Endodermal cell (in vitro differentiated cells): ENCODE data around the gene NFYB. TPM values are rescaled to one million over a fixed set of nuclear protein-coding genes. Genes with fewer than 3 reads are reported as not detected.

Experiments used
- DNase-seq: peaks from one replicate; pipeline ENCODE4 v3.0.0-alpha.2; 2017
- H3K27ac ChIP-seq: 2 replicates; pipeline ENCODE4 v1.5.1; 2013; ENCODE audit warnings: mild to moderate bottlenecking, low read depth, low read length, moderate library complexity
- H3K27me3 ChIP-seq: 2 replicates; pipeline ENCODE4 v1.6.1; 2013; ENCODE audit warnings: mild to moderate bottlenecking, low read length, moderate library complexity; ENCODE audit not compliant: insufficient read depth, control insufficient read depth, poor library complexity, severe bottlenecking
- H3K36me3 ChIP-seq: 2 replicates; pipeline ENCODE4 v1.7.0; 2013; ENCODE audit warnings: mild to moderate bottlenecking, low read length, moderate library complexity; ENCODE audit not compliant: control insufficient read depth, insufficient read depth
- H3K4me1 ChIP-seq: one replicate; pipeline ENCODE4 v1.7.0; 2013; ENCODE audit warnings: low read length; ENCODE audit not compliant: control insufficient read depth, insufficient read depth
- H3K4me3 ChIP-seq: 2 replicates; pipeline ENCODE4 v1.5.1; 2013; ENCODE audit warnings: mild to moderate bottlenecking, low read length, moderate library complexity
- H3K9ac ChIP-seq: 2 replicates; pipeline ENCODE4 v1.6.1; 2013; ENCODE audit warnings: mild to moderate bottlenecking, low read length, moderate library complexity; ENCODE audit not compliant: poor library complexity, severe bottlenecking; ENCODE audit errors: extremely low read depth
- H3K9me3 ChIP-seq: 2 replicates; pipeline ENCODE4 v1.6.1; 2013; ENCODE audit warnings: mild to moderate bottlenecking, low read length, moderate library complexity; ENCODE audit not compliant: control insufficient read depth
- H3K27ac Mint-ChIP-seq: 2 replicates; pipeline ENCODE4 v1.8.0; 2020; ENCODE audit warnings: mixed read lengths
- H3K27me3 Mint-ChIP-seq: 2 replicates; pipeline ENCODE4 v1.8.0; 2021; ENCODE audit warnings: mild to moderate bottlenecking, mixed read lengths; ENCODE audit not compliant: insufficient read depth
- H3K36me3 Mint-ChIP-seq: 2 replicates; pipeline ENCODE4 v1.8.0; 2020; ENCODE audit warnings: low read depth, mixed read lengths
- H3K4me1 Mint-ChIP-seq: 2 replicates; pipeline ENCODE4 v1.8.0; 2020; ENCODE audit warnings: mixed read lengths
- H3K4me3 Mint-ChIP-seq: 2 replicates; pipeline ENCODE4 v1.8.0; 2020; ENCODE audit warnings: mild to moderate bottlenecking, moderate library complexity, mixed read lengths
- H3K9me3 Mint-ChIP-seq: 2 replicates; pipeline ENCODE4 v1.8.0; 2020; ENCODE audit warnings: mild to moderate bottlenecking, mixed read lengths
- CTCF ChIP-seq: fragments of 200-600 bp; sonication (generic); conservative IDR thresholded peaks from 2 replicates; pipeline ENCODE4 v1.5.0; 2021; ENCODE audit warnings: antibody characterized with exemption, mild to moderate bottlenecking
- WGBS, 2 experiments: methylation state at CpG; one replicate each; pipeline versions ENCODE4 v1.1.5 to v1.1.7; 2013; ENCODE audit warnings: missing lambda C conversion rate in 2 of 2, mixed read lengths in 1 of 2; ENCODE audit not compliant: insufficient coverage in 1 of 2, insufficient read length in 1 of 2; 5-methylcytosine and 5-hydroxymethylcytosine counted together
- total RNA-seq, 2 donors: library from RNA; stranded (reverse); fragmentation: NEBNext Ultra II Directional in 1 of 2; extraction: Animal tissue kit (Norgen Biotek cat#: 25700) in 1 of 2; gene quantifications; 2 replicates in 1 of 2; 3 replicates in 1 of 2; pipeline ENCODE4 v1.2.1, GENCODE V29; 2021

Gene NFYB
- total RNA-seq, 2 donors from 2014 or later = 31.2 to 36.3 TPM

- TF ChIP-seq CTCF = peak; percentile 6
Observed at GRCh38 chr12:104109446-104110271, 28.4 kb downstream of the NFYB start.

GRCh38 chr12:104108755-104109445, 29.1 kb downstream of the NFYB start:
- Mint-ChIP-seq H3K4me3 (no peak overlapping the region), H3K36me3 (no peaks in the 10 kb centered on the region), H3K9me3 (no peaks in the 10 kb centered on the region), H3K4me1 (peaks cover 6% of the 10 kb centered on the region), H3K27ac (no peak overlapping the region), H3K27me3 (no peaks in the 10 kb centered on the region)
- peak; percentile 94 for TF ChIP-seq CTCF
- H3K36me3 ChIP-seq = no peaks in the 10 kb centered on the region
- H3K9ac ChIP-seq = no peak overlapping the region
- no peaks in the 10 kb centered on the region for H3K4me1 ChIP-seq
- no peaks in the 10 kb centered on the region for H3K9me3 ChIP-seq
- no peak overlapping the region for H3K4me3 ChIP-seq
- DNase-seq = peak; percentile 98
- no peak overlapping the region for H3K27ac ChIP-seq
- 45 to 62% methylated on average over 2 to 5 of the region's 6 CpGs for WGBS, 2 experiments
- H3K27me3 ChIP-seq = no peaks in the 10 kb centered on the region

More at GRCh38 chr12:104109446-104110271, 28.4 kb downstream of the NFYB start:
- Mint-ChIP-seq H3K4me1 (peaks cover 6% of the 10 kb centered on the region), H3K27ac (no peak overlapping the region), H3K36me3 (peaks cover 3% of the 10 kb centered on the region), H3K9me3 (no peaks in the 10 kb centered on the region), H3K4me3 (no peak overlapping the region), H3K27me3 (no peaks in the 10 kb centered on the region)
- DNase-seq = no peak
- Histone ChIP-seq H3K4me3 (no peak overlapping the region), H3K9me3 (no peaks in the 10 kb centered on the region), H3K4me1 (no peaks in the 10 kb centered on the region), H3K27me3 (no peaks in the 10 kb centered on the region), H3K36me3 (peaks cover 5% of the 10 kb centered on the region), H3K27ac (no peak overlapping the region), H3K9ac (no peak overlapping the region)
- 87 to 100% methylated on average over 2 to 3 of the region's 4 CpGs for WGBS, 2 experiments

- peaks cover 4% of the 10 kb centered on the region for H3K36me3 ChIP-seq
- no peak for DNase-seq
- H3K4me3 ChIP-seq = no peak overlapping the region
- no peaks in the 10 kb centered on the region for H3K9me3 Mint-ChIP-seq
- H3K4me1 ChIP-seq = no peaks in the 10 kb centered on the region
- no peaks in the 10 kb centered on the region for H3K27me3 Mint-ChIP-seq
- no peak for TF ChIP-seq CTCF
- no peak overlapping the region for H3K9ac ChIP-seq
- H3K36me3 Mint-ChIP-seq = no peaks in the 10 kb centered on the region
- no peak overlapping the region for H3K4me3 Mint-ChIP-seq
- H3K27ac ChIP-seq = no peak overlapping the region
- H3K27ac Mint-ChIP-seq = no peak overlapping the region
- no peaks in the 10 kb centered on the region for H3K9me3 ChIP-seq
- no peaks in the 10 kb centered on the region for H3K27me3 ChIP-seq
- H3K4me1 Mint-ChIP-seq = peaks cover 6% of the 10 kb centered on the region
- 88 to 94% methylated on average over 2 of the region's 2 CpGs for WGBS, 2 experiments
Observed at GRCh38 chr12:104106965-104107364, 31.0 kb downstream of the NFYB start.
